ENCODE data around the gene RFPL2. TPM values are rescaled to one million over a fixed set of nuclear protein-coding genes. Genes with fewer than 3 reads are reported as not detected.

The RFPL2 gene
- total RNA-seq, 2 donors from 2014 or later = not detected

DNA sequence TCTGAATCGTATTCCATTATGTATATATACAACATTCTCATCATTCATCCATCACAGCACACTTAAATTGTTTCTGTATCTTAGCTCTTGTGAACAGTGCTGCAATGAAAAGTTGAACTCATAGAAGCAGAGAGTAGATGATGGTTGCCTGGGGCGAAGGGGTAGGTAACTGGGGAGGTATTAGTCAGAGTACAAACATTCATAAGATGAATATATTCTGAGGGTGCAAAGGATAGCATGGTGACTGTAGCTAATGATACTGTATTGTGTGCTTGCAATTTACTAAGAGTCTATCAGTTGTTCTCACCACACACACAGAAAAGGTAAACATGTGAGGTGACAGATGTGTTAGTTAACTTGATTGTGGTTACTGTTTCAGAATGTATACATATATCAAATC is 12.6 kb upstream of the RFPL2 start:
- intact Hi-C loops (cut with DNase I) = no loop called here
- no peaks in the 10 kb centered on the region for H3K27me3 ChIP-seq
- no peak for DNase-seq
- no peaks in the 10 kb centered on the region for H3K4me1 ChIP-seq
- no peaks in the 10 kb centered on the region for H3K36me3 ChIP-seq
- H3K9me3 ChIP-seq = no peaks in the 10 kb centered on the region
- no peak overlapping the region for H3K4me3 ChIP-seq
- TF ChIP-seq, protein P1, sequence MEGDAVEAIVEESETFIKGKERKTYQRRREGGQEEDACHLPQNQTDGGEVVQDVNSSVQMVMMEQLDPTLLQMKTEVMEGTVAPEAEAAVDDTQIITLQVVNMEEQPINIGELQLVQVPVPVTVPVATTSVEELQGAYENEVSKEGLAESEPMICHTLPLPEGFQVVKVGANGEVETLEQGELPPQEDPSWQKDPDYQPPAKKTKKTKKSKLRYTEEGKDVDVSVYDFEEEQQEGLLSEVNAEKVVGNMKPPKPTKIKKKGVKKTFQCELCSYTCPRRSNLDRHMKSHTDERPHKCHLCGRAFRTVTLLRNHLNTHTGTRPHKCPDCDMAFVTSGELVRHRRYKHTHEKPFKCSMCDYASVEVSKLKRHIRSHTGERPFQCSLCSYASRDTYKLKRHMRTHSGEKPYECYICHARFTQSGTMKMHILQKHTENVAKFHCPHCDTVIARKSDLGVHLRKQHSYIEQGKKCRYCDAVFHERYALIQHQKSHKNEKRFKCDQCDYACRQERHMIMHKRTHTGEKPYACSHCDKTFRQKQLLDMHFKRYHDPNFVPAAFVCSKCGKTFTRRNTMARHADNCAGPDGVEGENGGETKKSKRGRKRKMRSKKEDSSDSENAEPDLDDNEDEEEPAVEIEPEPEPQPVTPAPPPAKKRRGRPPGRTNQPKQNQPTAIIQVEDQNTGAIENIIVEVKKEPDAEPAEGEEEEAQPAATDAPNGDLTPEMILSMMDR (IDR thresholded peaks at IDR 0.05) = no peak
- no peak overlapping the region for H3K27ac ChIP-seq
- H3K9ac ChIP-seq (ENCODE audit: low read depth in 2 of 2, low read length in 2 of 2) = no peak overlapping the region

DNA sequence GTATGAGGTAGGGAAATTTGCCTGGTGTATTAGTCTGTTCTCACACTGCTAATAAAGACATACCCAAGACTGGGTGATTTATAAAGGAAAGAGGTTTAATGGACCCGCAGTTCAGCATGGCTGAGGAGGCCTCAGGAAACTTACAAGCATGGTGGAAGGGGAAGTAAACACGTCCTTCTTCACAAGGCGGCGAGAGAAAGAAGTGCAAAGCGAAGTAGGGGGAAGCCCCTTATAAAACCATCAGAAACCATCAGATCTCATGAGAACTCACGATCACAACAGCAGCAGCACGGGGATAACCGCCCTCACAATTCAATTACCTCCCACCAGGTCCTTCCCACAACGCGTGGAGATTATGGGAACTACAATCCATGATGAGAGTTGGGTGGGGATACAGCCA is 12.0 kb upstream of the RFPL2 start:
- intact Hi-C loops (cut with DNase I) = no loop called here
- no peak for DNase-seq

DNA sequence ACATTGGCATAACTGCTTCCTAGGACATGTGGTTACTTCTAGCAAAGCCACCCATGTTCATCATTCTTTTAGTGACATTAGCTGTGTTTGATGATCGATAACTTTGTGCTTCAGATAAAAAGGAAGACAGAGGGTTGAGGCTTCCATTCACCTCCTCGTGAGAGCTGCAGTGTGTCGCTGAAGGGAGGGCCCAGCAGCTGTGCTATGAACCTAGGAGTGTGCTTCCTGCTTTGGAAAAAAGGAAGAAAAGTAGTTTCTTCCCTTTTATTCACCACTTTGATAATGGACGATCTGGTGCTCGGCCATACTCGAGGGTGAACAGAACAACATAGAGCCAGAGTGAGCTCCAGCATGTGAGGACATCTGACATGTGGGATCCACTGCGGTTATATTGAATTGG is 6.1 kb upstream of the RFPL2 start:
- Histone ChIP-seq H3K27me3 (no peaks in the 10 kb centered on the region), H3K36me3 (no peaks in the 10 kb centered on the region), H3K9me3 (no peaks in the 10 kb centered on the region), H3K4me3 (no peak overlapping the region), H3K27ac (no peak overlapping the region), H3K9ac (ENCODE audit: low read depth in 2 of 2, low read length in 2 of 2) (no peak overlapping the region), H3K4me1 (no peaks in the 10 kb centered on the region)
- intact Hi-C loops (cut with DNase I) = no loop called here
- no peak for DNase-seq
- TF ChIP-seq, protein P1 (IDR thresholded peaks at IDR 0.05) = no peak

More for the DNA sequence above, 12.0 kb upstream of the RFPL2 start:
- H3K27me3 ChIP-seq = no peaks in the 10 kb centered on the region
- no peak overlapping the region for H3K27ac ChIP-seq
- no peak overlapping the region for H3K9ac ChIP-seq (ENCODE audit: low read depth in 2 of 2, low read length in 2 of 2)
- H3K9me3 ChIP-seq = no peaks in the 10 kb centered on the region
- H3K36me3 ChIP-seq = no peaks in the 10 kb centered on the region
- H3K4me1 ChIP-seq = no peaks in the 10 kb centered on the region
- TF ChIP-seq, protein P1 (IDR thresholded peaks at IDR 0.05) = no peak
- no peak overlapping the region for H3K4me3 ChIP-seq

DNA sequence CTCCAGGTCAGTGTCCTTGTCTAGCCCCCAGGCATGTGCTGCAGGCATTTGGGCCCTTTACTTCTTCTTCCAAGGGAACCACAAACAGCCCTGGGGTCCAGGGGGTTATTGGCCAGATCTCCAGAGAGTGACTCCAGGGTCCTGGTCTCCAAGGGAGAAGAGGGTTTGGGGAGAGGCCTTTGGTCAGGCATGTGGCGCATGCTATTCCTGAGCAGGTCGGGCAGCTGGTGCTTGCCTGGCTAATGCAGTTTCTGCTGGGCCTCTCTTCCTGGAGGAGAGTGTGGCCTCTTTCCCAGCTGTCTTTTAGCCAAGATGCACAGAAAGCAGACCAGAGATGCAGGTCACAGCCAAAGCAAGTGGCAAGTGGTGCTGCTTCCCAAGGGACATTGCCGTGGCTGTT is 3.8 kb upstream of the RFPL2 start:
- no peak for DNase-seq
- Histone ChIP-seq H3K9ac (ENCODE audit: low read depth in 2 of 2, low read length in 2 of 2) (no peak overlapping the region), H3K36me3 (no peaks in the 10 kb centered on the region), H3K4me1 (no peaks in the 10 kb centered on the region), H3K27ac (no peak overlapping the region), H3K4me3 (no peak overlapping the region), H3K9me3 (no peaks in the 10 kb centered on the region), H3K27me3 (peaks cover 7% of the 10 kb centered on the region)
- intact Hi-C loops (cut with DNase I) = no loop called here
- TF ChIP-seq, protein P1 (IDR thresholded peaks at IDR 0.05) = no peak

DNA sequence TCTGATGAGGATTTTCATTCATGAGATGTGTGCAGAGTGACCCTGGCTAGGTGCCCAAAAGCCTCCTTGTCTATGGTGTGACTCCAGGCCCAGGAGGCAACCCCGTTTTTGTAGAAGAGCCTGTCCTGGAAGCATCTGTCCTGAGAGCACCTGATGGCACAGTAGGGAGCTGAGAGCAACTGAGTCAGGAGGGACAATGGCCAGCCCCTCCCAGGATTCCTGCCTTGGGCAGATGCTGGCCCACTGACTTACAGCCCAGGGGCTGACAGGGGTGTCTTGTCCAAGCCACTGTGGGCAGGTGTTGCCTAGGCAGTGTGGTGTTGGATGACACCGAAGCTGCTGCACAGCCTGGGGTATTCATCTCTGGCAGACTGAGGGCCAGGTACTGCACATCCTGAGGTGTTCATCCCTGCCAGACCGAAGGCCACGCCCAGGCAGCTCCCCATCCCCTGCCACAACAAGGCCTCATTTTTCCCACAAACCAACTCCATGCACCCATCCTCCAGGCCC is 3.2 kb upstream of the RFPL2 start:
- intact Hi-C loops (cut with DNase I) = no loop called here
- no peaks in the 10 kb centered on the region for H3K36me3 ChIP-seq

More for the DNA sequence above, 3.2 kb upstream of the RFPL2 start:
- H3K27ac ChIP-seq = no peak overlapping the region
- H3K27me3 ChIP-seq = peaks cover 12% of the 10 kb centered on the region
- TF ChIP-seq, protein P1 (IDR thresholded peaks at IDR 0.05) = no peak
- no peak overlapping the region for H3K4me3 ChIP-seq
- H3K4me1 ChIP-seq = peaks cover 1% of the 10 kb centered on the region
- no peaks in the 10 kb centered on the region for H3K9me3 ChIP-seq
- no peak overlapping the region for H3K9ac ChIP-seq (ENCODE audit: low read depth in 2 of 2, low read length in 2 of 2)
- DNase-seq = no peak

Data from colonic mucosa (tissue), 4 donors.